ENCODE results near the gene CDHR3. TPM values are rescaled to one million over a fixed set of nuclear protein-coding genes. Genes with fewer than 3 reads are reported as not detected.
"Not testable (repeated sequence)": the region's sequence is repeated elsewhere in the genome, so short reads cannot be mapped to it uniquely, and the experiment has no call there.

CDHR3 gene
- total RNA-seq, 1 donor from 2014 or later = 2.3 TPM

DNA sequence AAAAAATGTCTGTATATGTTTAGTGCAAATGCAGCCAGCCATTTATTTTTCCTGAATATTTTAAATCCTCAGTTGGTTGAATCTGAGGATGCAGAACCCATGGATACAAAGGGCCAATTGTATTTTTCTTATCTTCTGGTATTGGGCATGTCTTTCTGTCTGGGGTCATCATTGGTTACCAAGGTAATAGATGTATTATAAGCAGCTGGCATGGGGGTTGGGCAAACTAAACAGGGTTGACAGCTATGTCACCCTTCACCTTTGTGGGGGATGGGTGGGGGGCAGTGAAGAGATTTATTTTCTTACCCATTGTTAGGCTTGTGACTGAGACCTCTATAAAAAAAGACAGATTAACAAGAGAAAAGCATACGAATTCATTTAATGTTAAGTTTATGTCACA is 38.8 kb downstream of the CDHR3 start:
- Mint-ChIP-seq H3K4me3 (ENCODE audit: unreplicated experiment) (no peak overlapping the region), H3K27ac (ENCODE audit: unreplicated experiment) (no peak overlapping the region), H3K4me1 (ENCODE audit: unreplicated experiment) (no peaks in the 10 kb centered on the region), H3K9me3 (ENCODE audit: unreplicated experiment) (no peaks in the 10 kb centered on the region), H3K36me3 (ENCODE audit: unreplicated experiment) (no peaks in the 10 kb centered on the region), H3K27me3 (ENCODE audit: unreplicated experiment) (peaks cover 58% of the 10 kb centered on the region)
- no peak for DNase-seq (ENCODE audit: extremely low spot score, unreplicated experiment)
- TF ChIP-seq, protein P1, sequence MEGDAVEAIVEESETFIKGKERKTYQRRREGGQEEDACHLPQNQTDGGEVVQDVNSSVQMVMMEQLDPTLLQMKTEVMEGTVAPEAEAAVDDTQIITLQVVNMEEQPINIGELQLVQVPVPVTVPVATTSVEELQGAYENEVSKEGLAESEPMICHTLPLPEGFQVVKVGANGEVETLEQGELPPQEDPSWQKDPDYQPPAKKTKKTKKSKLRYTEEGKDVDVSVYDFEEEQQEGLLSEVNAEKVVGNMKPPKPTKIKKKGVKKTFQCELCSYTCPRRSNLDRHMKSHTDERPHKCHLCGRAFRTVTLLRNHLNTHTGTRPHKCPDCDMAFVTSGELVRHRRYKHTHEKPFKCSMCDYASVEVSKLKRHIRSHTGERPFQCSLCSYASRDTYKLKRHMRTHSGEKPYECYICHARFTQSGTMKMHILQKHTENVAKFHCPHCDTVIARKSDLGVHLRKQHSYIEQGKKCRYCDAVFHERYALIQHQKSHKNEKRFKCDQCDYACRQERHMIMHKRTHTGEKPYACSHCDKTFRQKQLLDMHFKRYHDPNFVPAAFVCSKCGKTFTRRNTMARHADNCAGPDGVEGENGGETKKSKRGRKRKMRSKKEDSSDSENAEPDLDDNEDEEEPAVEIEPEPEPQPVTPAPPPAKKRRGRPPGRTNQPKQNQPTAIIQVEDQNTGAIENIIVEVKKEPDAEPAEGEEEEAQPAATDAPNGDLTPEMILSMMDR (IDR thresholded peaks at IDR 0.05) = no peak

DNA sequence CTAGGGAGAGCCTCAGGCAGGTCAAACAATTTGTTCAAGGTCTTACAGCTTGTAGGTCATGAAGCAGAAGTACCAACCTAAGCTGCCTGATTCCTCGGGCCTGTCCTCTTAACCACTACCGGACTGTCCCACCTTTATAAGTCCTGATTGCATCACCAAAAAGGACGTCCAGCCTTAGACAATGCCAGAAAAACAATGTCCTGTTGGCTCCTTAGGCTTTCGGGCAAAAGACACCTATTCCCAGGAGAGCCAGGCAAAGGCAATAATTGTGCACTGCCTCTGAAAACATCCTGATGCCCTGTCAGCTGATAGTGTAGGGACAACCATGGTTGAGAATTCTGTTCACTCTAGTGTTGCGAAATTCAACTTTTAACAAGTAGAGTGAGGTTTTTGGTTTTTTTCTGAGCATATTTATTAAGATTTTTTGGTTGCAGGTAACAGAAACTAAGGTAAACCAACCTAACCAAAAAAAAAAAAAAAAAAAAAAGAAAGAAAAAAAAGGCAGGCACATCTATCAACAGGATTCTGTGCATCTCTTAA is 40.5 kb downstream of the CDHR3 start:
- Mint-ChIP-seq H3K9me3 (ENCODE audit: unreplicated experiment) (peaks cover 13% of the 10 kb centered on the region), H3K4me1 (ENCODE audit: unreplicated experiment) (no peaks in the 10 kb centered on the region), H3K36me3 (ENCODE audit: unreplicated experiment) (peaks cover 3% of the 10 kb centered on the region), H3K4me3 (ENCODE audit: unreplicated experiment) (no peak overlapping the region), H3K27ac (ENCODE audit: unreplicated experiment) (no peak overlapping the region), H3K27me3 (ENCODE audit: unreplicated experiment) (peaks cover 46% of the 10 kb centered on the region)
- DNase-seq (ENCODE audit: extremely low spot score, unreplicated experiment) = no peak
- TF ChIP-seq, protein P1 (IDR thresholded peaks at IDR 0.05) = no peak

DNA sequence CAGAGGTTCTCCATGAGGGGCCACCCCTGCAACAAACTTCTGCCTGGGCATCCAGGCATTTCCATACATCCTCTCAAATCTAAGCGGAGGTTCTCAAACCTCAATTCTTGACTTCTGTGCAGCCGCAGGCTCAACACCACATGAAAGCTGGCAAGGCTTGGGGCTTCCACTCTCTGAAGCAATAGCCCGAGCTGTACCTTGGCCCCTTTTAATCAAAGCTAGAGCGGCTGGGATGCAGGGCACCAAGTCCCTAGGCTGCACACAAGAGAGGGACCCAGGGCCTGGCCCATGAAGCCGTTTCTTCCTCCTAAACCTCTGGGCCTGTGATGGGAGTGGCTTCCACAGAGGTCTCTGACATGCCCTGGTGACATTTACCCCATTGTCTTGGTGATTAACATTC is 43.8 kb downstream of the CDHR3 start:
- Mint-ChIP-seq H3K27me3 (ENCODE audit: unreplicated experiment) (peaks cover 30% of the 10 kb centered on the region), H3K4me3 (ENCODE audit: unreplicated experiment) (no peak overlapping the region), H3K4me1 (ENCODE audit: unreplicated experiment) (peaks cover 27% of the 10 kb centered on the region), H3K9me3 (ENCODE audit: unreplicated experiment) (peaks cover 13% of the 10 kb centered on the region), H3K36me3 (ENCODE audit: unreplicated experiment) (peaks cover 3% of the 10 kb centered on the region), H3K27ac (ENCODE audit: unreplicated experiment) (no peak overlapping the region)
- DNase-seq (ENCODE audit: extremely low spot score, unreplicated experiment) = no peak
- TF ChIP-seq, protein P1 (IDR thresholded peaks at IDR 0.05) = no peak

DNA sequence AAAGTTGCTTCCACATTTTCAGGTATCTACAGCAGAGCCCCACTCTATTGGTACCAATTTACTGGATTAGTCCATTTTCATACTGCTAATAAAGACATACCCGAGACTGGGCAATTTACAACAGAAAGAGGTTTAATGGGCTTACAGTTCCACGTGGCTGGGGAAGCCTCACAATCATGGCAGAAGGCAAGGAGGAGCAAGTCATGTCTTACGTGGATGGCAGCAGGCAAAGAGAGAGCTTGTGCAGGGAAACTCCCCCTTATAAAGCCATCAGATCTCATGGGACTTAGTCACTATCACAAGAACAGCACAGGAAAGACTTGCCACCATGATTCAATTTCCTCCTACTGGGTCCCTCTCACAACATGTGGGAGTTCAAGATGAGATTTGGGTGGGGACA is 44.7 kb downstream of the CDHR3 start:
- H3K27ac Mint-ChIP-seq (ENCODE audit: unreplicated experiment); H3K36me3 Mint-ChIP-seq (ENCODE audit: unreplicated experiment); H3K4me3 Mint-ChIP-seq (ENCODE audit: unreplicated experiment); DNase-seq (ENCODE audit: extremely low spot score, unreplicated experiment): not testable (repeated sequence)
- H3K27me3 Mint-ChIP-seq (ENCODE audit: unreplicated experiment) = peaks cover 24% of the 10 kb centered on the region
- H3K4me1 Mint-ChIP-seq (ENCODE audit: unreplicated experiment) = peaks cover 35% of the 10 kb centered on the region
- peaks cover 13% of the 10 kb centered on the region for H3K9me3 Mint-ChIP-seq (ENCODE audit: unreplicated experiment)

DNA sequence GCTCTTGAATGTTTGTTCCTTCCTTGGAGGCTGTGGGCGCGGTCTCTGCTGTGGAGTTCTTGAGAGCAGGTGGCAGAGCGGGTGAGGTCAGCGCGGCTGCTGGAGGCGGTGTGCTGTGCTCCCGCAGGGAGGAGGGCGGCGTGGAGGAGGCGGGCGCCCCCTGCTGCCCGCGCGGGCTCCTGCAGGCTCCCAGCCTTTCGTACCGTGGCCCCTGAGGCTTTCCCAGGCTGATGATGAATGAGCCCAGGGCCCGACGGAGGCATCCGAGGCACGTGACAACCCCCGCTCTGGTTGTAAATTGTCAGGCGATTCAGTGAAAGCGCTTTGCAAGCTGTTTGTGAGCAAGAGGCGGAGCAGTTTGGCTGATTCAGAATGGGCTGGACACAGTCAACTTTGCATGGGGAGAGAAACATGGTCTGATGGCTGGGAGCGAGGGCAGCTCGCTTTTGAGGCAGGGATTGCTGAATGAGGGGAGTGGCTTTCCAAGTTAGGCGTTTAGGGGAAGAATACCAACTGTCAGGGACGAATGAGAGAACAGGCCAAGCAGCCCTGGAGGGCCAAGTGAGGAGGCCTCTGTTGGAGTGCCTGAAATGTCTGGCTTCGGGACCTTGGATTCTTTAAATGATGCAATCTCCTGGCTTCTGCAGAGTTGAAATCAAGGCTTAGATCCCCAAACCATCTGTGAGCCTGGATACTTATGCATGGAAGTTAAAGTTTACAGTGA is 46.6 kb downstream of the CDHR3 start:
- peak overlapping the region; percentile 89 for H3K27ac Mint-ChIP-seq (ENCODE audit: unreplicated experiment)
- peaks cover 15% of the 10 kb centered on the region for H3K27me3 Mint-ChIP-seq (ENCODE audit: unreplicated experiment)
- DNase-seq (ENCODE audit: extremely low spot score, unreplicated experiment) = peak; percentile 94
- peak overlapping the region; percentile 47 for H3K4me3 Mint-ChIP-seq (ENCODE audit: unreplicated experiment)
- H3K4me1 Mint-ChIP-seq (ENCODE audit: unreplicated experiment) = peaks cover 44% of the 10 kb centered on the region
- TF ChIP-seq, protein P1 (IDR thresholded peaks at IDR 0.05) = peak; percentile 98
- H3K9me3 Mint-ChIP-seq (ENCODE audit: unreplicated experiment) = peaks cover 13% of the 10 kb centered on the region
- H3K36me3 Mint-ChIP-seq (ENCODE audit: unreplicated experiment) = peaks cover 3% of the 10 kb centered on the region
